ENCODE measurements around the gene JPT1.

Gene JPT1

DNA sequence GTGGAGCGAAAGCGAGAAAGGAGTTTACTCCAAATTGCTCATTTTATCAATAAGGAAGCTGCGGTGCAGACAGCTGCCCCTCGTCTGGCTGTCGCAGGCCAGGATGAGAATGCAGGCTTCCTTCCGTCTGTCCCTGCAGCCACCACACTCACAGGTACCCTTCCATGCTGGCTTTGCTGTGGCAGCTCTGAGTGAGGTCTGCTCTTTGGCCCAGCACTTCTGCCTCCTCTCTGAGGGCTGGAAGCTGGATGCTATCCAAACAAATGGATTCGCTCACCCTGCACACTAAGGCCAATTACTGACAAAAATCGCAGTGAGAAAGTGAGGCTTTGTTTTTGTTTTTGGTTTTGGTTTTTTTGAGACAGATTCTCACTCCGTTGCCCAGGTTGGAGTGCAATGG, 37.6 kb downstream of the JPT1 start:
- DNase-seq (ENCODE audit: low read depth): no peak

DNA sequence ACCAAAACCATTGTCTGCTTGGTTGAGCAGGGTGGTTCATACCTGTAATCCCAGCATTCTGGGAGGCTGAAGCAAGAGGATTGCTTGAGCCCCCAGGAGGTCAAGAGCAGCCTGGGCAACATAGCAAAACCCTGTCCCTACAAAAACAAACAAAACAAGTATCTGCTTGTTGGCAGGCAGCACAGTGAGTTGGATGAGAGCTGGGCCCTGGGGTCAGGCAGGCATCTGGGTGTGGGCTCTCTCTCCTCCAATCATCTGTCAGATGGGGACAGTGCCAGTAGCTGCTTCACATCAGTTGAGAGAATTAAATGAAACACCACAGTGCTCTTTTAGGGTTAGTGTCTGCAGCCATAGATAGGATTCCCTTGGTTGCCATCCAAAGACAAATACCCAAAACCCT, 38.8 kb downstream of the JPT1 start:
- H3K4me3 ChIP-seq (ENCODE audit: low read depth, low read length): no peak overlapping the region
- TF ChIP-seq, protein P1, sequence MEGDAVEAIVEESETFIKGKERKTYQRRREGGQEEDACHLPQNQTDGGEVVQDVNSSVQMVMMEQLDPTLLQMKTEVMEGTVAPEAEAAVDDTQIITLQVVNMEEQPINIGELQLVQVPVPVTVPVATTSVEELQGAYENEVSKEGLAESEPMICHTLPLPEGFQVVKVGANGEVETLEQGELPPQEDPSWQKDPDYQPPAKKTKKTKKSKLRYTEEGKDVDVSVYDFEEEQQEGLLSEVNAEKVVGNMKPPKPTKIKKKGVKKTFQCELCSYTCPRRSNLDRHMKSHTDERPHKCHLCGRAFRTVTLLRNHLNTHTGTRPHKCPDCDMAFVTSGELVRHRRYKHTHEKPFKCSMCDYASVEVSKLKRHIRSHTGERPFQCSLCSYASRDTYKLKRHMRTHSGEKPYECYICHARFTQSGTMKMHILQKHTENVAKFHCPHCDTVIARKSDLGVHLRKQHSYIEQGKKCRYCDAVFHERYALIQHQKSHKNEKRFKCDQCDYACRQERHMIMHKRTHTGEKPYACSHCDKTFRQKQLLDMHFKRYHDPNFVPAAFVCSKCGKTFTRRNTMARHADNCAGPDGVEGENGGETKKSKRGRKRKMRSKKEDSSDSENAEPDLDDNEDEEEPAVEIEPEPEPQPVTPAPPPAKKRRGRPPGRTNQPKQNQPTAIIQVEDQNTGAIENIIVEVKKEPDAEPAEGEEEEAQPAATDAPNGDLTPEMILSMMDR (IDR thresholded peaks at IDR 0.05; ENCODE audit: low read depth, low read length, missing control alignments): no peak
- DNase-seq (ENCODE audit: low read depth): no peak

More for the DNA sequence above, 37.6 kb downstream of the JPT1 start:
- TF ChIP-seq, protein P1 (IDR thresholded peaks at IDR 0.05; ENCODE audit: low read depth, low read length, missing control alignments): no peak
- H3K4me3 ChIP-seq (ENCODE audit: low read depth, low read length): no peak overlapping the region

DNA sequence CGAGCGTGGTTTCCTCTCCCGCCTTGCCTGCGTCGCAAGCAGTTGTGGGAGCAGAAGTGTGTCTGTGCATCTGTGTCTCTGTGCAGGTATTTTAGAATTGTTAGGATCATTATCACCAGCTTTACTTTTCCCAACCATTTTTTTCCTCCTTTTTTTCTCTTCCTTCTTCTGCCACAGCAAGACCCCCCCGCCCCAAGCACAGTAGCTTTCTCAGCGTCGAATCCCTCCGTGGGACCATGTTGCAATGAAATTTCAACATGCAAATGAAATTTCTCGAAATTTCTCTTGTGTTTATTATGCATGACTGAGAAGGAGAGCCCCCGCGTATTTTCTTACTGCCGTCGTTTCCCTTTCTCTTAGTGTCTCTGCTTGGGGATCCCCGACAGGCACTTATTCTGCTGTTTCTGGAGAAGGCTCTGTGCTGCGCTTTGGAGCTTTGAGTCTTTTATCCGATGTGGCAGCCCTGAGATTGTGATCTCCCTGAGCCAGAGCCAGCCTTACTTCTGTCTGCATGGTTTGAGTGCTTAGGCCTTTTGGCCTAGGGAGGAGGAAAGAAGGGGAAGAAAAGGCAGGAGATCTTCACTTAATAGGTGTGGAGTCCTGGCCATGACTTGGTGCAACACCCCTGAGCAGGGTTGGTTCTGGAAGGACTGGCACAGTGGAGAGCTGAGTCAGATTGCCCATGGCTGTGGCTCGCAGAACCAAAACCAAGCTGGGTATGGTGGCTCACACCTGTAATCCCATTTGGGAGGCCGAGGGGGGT, 39.6 kb downstream of the JPT1 start:
- no peak for DNase-seq (ENCODE audit: low read depth)
- TF ChIP-seq, protein P1 (IDR thresholded peaks at IDR 0.05; ENCODE audit: low read depth, low read length, missing control alignments): no peak
- H3K4me3 ChIP-seq (ENCODE audit: low read depth, low read length): peak overlapping the region; percentile 73

DNA sequence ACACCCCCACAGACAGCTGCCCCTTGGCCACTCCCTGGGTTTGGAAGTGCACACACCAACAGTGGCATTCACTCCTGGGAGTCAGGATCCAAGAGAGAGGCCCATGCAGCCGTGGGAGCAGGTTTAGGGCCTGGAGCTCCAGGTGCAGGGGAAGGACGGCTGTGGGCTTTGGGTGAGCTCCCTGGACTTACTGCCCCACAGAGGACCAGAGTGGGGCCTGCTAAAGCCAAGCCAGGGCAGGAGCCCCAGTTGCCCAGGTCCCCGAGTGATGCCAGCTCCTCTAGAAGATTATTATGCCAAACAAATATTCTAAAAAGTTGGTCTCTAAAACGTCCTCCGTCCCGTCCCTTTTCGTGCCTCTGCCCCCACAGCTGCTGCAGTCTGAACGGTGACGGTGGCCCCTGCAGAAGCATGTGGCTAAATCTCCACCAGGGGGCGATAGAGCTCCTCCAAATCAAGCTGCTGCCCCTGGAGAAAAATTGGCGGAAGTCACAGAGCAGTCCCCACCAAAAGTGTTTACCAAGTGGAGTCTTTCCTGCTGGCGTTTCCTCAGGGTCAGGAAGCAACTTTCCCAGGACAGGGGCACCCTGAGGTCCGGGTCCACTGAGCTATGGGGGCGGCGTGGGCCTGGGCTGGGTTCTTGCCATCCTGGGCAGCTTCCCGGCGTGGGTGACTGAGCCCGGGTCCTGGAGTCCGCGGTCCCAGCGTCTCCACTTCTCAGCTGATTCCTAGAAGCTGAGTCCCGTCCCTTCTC, 40.3 kb downstream of the JPT1 start:
- peak overlapping the region; percentile 73 for H3K4me3 ChIP-seq (ENCODE audit: low read depth, low read length)
- TF ChIP-seq, protein P1 (IDR thresholded peaks at IDR 0.05; ENCODE audit: low read depth, low read length, missing control alignments): peak; percentile 88
- DNase-seq (ENCODE audit: low read depth): peak; percentile 87

DNA sequence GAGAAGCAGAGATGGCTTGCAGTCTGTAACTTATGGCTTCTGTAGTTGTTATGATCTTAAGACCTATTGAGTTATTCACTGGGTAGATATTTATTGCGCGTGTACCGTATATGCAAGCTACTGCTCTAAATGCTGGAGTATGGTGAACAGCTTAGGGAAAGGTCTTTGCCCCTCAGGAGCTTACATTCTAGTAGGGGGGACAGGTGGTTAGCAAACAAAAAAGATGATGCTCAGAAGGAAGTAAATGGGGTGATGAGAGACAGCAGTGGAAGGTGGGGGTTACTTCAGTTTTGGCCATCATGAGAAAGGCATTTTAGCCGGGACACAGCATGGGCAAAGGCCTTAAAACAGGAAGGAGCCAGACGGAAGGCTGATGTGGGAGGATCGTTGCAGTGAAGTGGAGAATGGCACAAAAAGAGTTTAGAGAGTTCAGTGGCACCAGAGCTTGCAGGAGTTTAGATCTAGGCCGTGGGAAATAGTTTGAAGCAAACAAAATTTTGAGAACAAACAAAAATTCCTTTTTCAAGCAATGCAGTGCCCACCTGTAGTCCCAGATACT, 42.5 kb downstream of the JPT1 start:
- H3K4me3 ChIP-seq (ENCODE audit: low read depth, low read length): no peak overlapping the region
- no peak for DNase-seq (ENCODE audit: low read depth)
- TF ChIP-seq, protein P1 (IDR thresholded peaks at IDR 0.05; ENCODE audit: low read depth, low read length, missing control alignments): no peak

DNA sequence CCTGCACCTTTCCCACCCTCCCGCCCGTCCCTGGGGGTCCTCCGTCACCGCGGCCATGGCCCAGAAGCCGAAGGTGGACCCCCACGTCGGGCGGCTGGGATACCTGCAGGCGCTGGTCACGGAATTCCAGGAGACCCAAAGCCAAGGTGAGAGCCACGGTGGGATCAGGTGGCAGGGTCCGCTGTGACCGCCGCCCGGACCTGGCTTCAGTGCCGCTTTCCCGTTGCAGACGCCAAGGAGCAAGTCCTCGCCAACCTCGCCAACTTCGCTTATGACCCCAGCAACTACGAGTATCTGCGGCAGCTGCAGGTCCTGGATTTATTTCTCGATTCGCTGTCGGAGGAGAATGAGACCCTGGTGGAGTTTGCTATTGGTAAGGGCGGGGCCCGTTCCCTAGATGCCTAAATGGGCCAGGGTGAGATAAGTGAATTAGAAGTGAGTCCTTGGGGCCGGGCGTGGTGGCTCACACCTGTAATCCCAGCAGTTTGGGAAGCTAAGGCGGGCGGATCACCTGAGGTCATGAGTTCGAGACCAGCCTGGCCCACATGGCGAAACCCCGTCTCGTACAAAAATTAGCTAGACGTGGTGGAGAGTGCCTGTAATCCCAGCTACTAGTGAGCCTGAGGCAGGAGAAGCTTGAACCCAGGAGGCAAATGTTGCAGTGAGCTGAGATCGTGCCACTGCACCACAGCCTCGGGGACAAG, 43.9 kb downstream of the JPT1 start:
- peak overlapping the region; percentile 83 for H3K4me3 ChIP-seq (ENCODE audit: low read depth, low read length)
- no peak for DNase-seq (ENCODE audit: low read depth)
- TF ChIP-seq, protein P1 (IDR thresholded peaks at IDR 0.05; ENCODE audit: low read depth, low read length, missing control alignments): no peak

Measured in GM12864 (cell line).